H9 (cell line): Measurements from ENCODE around the gene LPCAT1. TPM values are rescaled to one million over a fixed set of nuclear protein-coding genes. Genes with fewer than 3 reads are reported as not detected.

ENCODE experiments used
- DNase-seq: peaks from one replicate; pipeline ENCODE4 v3.0.0-alpha.2; 2017
- H2AFZ ChIP-seq: one replicate; pipeline ENCODE4 v1.6.1; 2013; ENCODE audit warnings: mild to moderate bottlenecking, low read length, control low read depth, moderate library complexity
- H2AK5ac ChIP-seq: 2 replicates; pipeline ENCODE4 v1.6.1; 2013; ENCODE audit warnings: low read length, control low read depth, mixed read lengths; ENCODE audit not compliant: insufficient read length
- H2BK120ac ChIP-seq: one replicate; pipeline ENCODE4 v1.6.1; 2013; ENCODE audit warnings: low read depth, mild to moderate bottlenecking, low read length, control low read depth, inconsistent platforms; ENCODE audit not compliant: poor library complexity, severe bottlenecking
- H2BK12ac ChIP-seq: 2 replicates; pipeline ENCODE4 v1.6.1; 2013; ENCODE audit warnings: low read length, control low read depth, mixed read lengths, low read depth; ENCODE audit not compliant: insufficient read length
- H2BK15ac ChIP-seq: 2 replicates; pipeline ENCODE4 v1.6.1; 2013; ENCODE audit warnings: low read depth, low read length, control low read depth
- H2BK20ac ChIP-seq: one replicate; pipeline ENCODE4 v1.6.1; 2013; ENCODE audit warnings: low read depth, mild to moderate bottlenecking, low read length, control low read depth, inconsistent platforms; ENCODE audit not compliant: poor library complexity, severe bottlenecking
- H2BK5ac ChIP-seq: 2 replicates; pipeline ENCODE4 v1.6.1; 2013; ENCODE audit warnings: low read length, control low read depth, mixed read lengths; ENCODE audit not compliant: insufficient read length
- H3K14ac ChIP-seq: 2 replicates; pipeline ENCODE4 v1.6.1; 2013; ENCODE audit warnings: low read length, control low read depth; ENCODE audit not compliant: insufficient read depth
- H3K18ac ChIP-seq: 2 replicates; pipeline ENCODE4 v1.6.1; 2013; ENCODE audit warnings: low read depth, mild to moderate bottlenecking, mixed read lengths, low read length, control low read depth; ENCODE audit not compliant: insufficient read length
- H3K23ac ChIP-seq: 2 replicates; pipeline ENCODE4 v1.6.1; 2013; ENCODE audit warnings: low read length, control low read depth, mixed read lengths, low read depth; ENCODE audit not compliant: insufficient read length
- H3K23me2 ChIP-seq: 2 replicates; pipeline ENCODE4 v1.6.1; 2013; ENCODE audit warnings: low read depth, mild to moderate bottlenecking, mixed read lengths, low read length, control low read depth; ENCODE audit not compliant: insufficient read length, poor library complexity, severe bottlenecking
- H3K27ac ChIP-seq: 2 replicates; pipeline ENCODE4 v1.5.1; 2013; ENCODE audit warnings: low read length, control low read depth, mixed read lengths, low read depth; ENCODE audit not compliant: insufficient read length
- H3K27me3 ChIP-seq: 2 replicates; pipeline ENCODE4 v1.6.1; 2013; ENCODE audit warnings: low read length, control low read depth, inconsistent platforms; ENCODE audit not compliant: insufficient read depth
- H3K4ac ChIP-seq: 2 replicates; pipeline ENCODE4 v1.6.1; 2013; ENCODE audit warnings: low read depth, mild to moderate bottlenecking, control low read depth, inconsistent platforms, low read length, moderate library complexity
- H3K4me1 ChIP-seq: 2 replicates; pipeline ENCODE4 v1.6.1; 2013; ENCODE audit warnings: low read length, control low read depth, inconsistent platforms; ENCODE audit not compliant: insufficient read depth
- H3K4me2 ChIP-seq: 2 replicates; pipeline ENCODE4 v1.6.1; 2013; ENCODE audit warnings: low read length, control low read depth, mixed read lengths; ENCODE audit not compliant: insufficient read length, insufficient read depth
- H3K56ac ChIP-seq: 2 replicates; pipeline ENCODE4 v1.6.1; 2013; ENCODE audit warnings: low read depth, mild to moderate bottlenecking, mixed read lengths, low read length, control low read depth; ENCODE audit not compliant: insufficient read length
- H3K79me1 ChIP-seq: 2 replicates; pipeline ENCODE4 v1.6.1; 2013; ENCODE audit warnings: low read depth, mild to moderate bottlenecking, moderate library complexity, low read length, control low read depth, inconsistent platforms; ENCODE audit not compliant: insufficient read depth, poor library complexity, severe bottlenecking
- H3K79me2 ChIP-seq: 2 replicates; pipeline ENCODE4 v1.6.1; 2013; ENCODE audit warnings: low read length, control low read depth, inconsistent platforms; ENCODE audit not compliant: insufficient read depth
- H3K9ac ChIP-seq: 2 replicates; pipeline ENCODE4 v1.6.1; 2013; ENCODE audit warnings: low read length, control low read depth, mixed read lengths; ENCODE audit not compliant: insufficient read length; ENCODE audit errors: extremely low read depth
- H3K9me3 ChIP-seq: one replicate; pipeline ENCODE4 v1.6.1; 2013; ENCODE audit warnings: low read depth, low read length, inconsistent platforms; ENCODE audit not compliant: control insufficient read depth
- H3T11ph ChIP-seq: one replicate; pipeline ENCODE4 v1.6.1; 2013; ENCODE audit warnings: mild to moderate bottlenecking, low read length, control low read depth, inconsistent platforms
- H4K20me1 ChIP-seq: one replicate; pipeline ENCODE4 v1.6.1; 2013; ENCODE audit not compliant: control insufficient read depth, insufficient read length, insufficient read depth
- H4K5ac ChIP-seq: 2 replicates; pipeline ENCODE4 v1.6.1; 2013; ENCODE audit warnings: low read depth, mild to moderate bottlenecking, mixed read lengths, low read length, control low read depth; ENCODE audit not compliant: insufficient read length
- H4K8ac ChIP-seq: replicated peaks from 2 replicates; pipeline ENCODE4 v1.6.1; 2013; ENCODE audit warnings: low read length, control low read depth, mixed read lengths, low read depth; ENCODE audit not compliant: insufficient read length
- H4K91ac ChIP-seq: 2 replicates; pipeline ENCODE4 v1.6.1; 2013; ENCODE audit warnings: low read depth, mild to moderate bottlenecking, moderate library complexity, mixed read lengths, low read length, control low read depth; ENCODE audit not compliant: insufficient read length
- H3K27ac Mint-ChIP-seq, 3 experiments: 2 replicates in 2 of 3; 3 replicates in 1 of 3; pipeline ENCODE4 v1.8.0; 2020 to 2021; ENCODE audit warnings: mixed read lengths in 3 of 3, mild to moderate bottlenecking in 1 of 3, moderate library complexity in 1 of 3
- H3K27me3 Mint-ChIP-seq: 2 replicates; pipeline ENCODE4 v1.8.0; 2021; ENCODE audit warnings: low read depth, mild to moderate bottlenecking, moderate library complexity, mixed read lengths
- H3K36me3 Mint-ChIP-seq, 3 experiments: 2 replicates in 2 of 3; 3 replicates in 1 of 3; pipeline ENCODE4 v1.8.0; 2020 to 2021; ENCODE audit warnings: low read depth in 3 of 3, mixed read lengths in 3 of 3; ENCODE audit not compliant: insufficient read depth in 1 of 3
- H3K4me1 Mint-ChIP-seq, 2 experiments: 2 replicates each; pipeline ENCODE4 v1.8.0; 2020; ENCODE audit warnings: mixed read lengths in 2 of 2
- H3K4me3 Mint-ChIP-seq, 2 experiments: 2 replicates in 1 of 2; 3 replicates in 1 of 2; pipeline ENCODE4 v1.8.0; 2020 to 2021; ENCODE audit warnings: mild to moderate bottlenecking in 2 of 2, mixed read lengths in 2 of 2, moderate library complexity in 1 of 2
- H3K9me3 Mint-ChIP-seq, 2 experiments: 2 replicates in 1 of 2; 3 replicates in 1 of 2; pipeline ENCODE4 v1.8.0; 2020; ENCODE audit warnings: mild to moderate bottlenecking in 2 of 2, mixed read lengths in 2 of 2, moderate library complexity in 1 of 2
- WGBS: extraction: QIAGEN DNeasy Blood & Tissue Kit; methylation state at CpG from one replicate; pipeline ENCODE4 v1.1.7; 2013; ENCODE audit warnings: missing lambda C conversion rate, low lambda C conversion rate, mixed read lengths; ENCODE audit not compliant: insufficient read length; ENCODE audit errors: extremely low coverage; 5-methylcytosine and 5-hydroxymethylcytosine counted together
- total RNA-seq: library from RNA; stranded (reverse); gene quantifications from 2 replicates; pipeline ENCODE4 v1.2.1, GENCODE V29; 2021
- TF ChIP-seq, protein P1 (sequence below): fragments of 200-600 bp; sonication (generic); conservative IDR thresholded peaks from 3 replicates; pipeline ENCODE4 v1.8.0; 2021; ENCODE audit warnings: antibody characterized with exemption, mild to moderate bottlenecking

Gene LPCAT1
- total RNA-seq, 1 experiment from 2014 or later, result 231 TPM

GRCh38 chr5:1476967-1477310, 46.8 kb downstream of the LPCAT1 start:
- Histone ChIP-seq H2BK15ac (no peak overlapping the region), H3K4ac (no peak overlapping the region), H3K79me2 (no peaks in the 10 kb centered on the region), H4K91ac (no peak overlapping the region), H3K4me1 (no peaks in the 10 kb centered on the region), H3K79me1 (no peaks in the 10 kb centered on the region), H3K23ac (no peak overlapping the region), H3K18ac (no peak overlapping the region), H3T11ph (no peak overlapping the region), H2BK120ac (no peak overlapping the region), H2AFZ (no peak overlapping the region), H2BK20ac (no peak overlapping the region), H2BK5ac (no peak overlapping the region), H2AK5ac (no peak overlapping the region), H3K9ac (no peak overlapping the region), H3K14ac (no peak overlapping the region), H3K56ac (no peak overlapping the region), H3K9me3 (no peaks in the 10 kb centered on the region), H2BK12ac (no peak overlapping the region), H3K27me3 (no peaks in the 10 kb centered on the region), H4K20me1 (peaks cover 2% of the 10 kb centered on the region), H4K5ac (no peak overlapping the region), H3K27ac (no peak overlapping the region), H3K4me2 (no peak overlapping the region), H4K8ac (no peak overlapping the region), H3K23me2 (no peaks in the 10 kb centered on the region)
- H3K36me3 Mint-ChIP-seq, result peaks cover 43 to 88% (median 77%) of the 10 kb centered on the region in 3 experiments; a peak in 6 of 7 replicates
- H3K27ac Mint-ChIP-seq, result peak overlapping the region in 2 of 3 experiments; percentile 17 to 65; a peak in 2 of 7 replicates
- H3K9me3 Mint-ChIP-seq, result no peaks in the 10 kb centered on the region
- H3K4me1 Mint-ChIP-seq, result peaks cover 6 to 9% of the 10 kb centered on the region in 2 experiments
- no peak for DNase-seq
- H3K4me3 Mint-ChIP-seq, result no peak overlapping the region; a peak in 1 of 5 replicates
- H3K27me3 Mint-ChIP-seq, result no peaks in the 10 kb centered on the region
- TF ChIP-seq, protein P1, sequence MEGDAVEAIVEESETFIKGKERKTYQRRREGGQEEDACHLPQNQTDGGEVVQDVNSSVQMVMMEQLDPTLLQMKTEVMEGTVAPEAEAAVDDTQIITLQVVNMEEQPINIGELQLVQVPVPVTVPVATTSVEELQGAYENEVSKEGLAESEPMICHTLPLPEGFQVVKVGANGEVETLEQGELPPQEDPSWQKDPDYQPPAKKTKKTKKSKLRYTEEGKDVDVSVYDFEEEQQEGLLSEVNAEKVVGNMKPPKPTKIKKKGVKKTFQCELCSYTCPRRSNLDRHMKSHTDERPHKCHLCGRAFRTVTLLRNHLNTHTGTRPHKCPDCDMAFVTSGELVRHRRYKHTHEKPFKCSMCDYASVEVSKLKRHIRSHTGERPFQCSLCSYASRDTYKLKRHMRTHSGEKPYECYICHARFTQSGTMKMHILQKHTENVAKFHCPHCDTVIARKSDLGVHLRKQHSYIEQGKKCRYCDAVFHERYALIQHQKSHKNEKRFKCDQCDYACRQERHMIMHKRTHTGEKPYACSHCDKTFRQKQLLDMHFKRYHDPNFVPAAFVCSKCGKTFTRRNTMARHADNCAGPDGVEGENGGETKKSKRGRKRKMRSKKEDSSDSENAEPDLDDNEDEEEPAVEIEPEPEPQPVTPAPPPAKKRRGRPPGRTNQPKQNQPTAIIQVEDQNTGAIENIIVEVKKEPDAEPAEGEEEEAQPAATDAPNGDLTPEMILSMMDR, result no peak
- WGBS, result no CpG with 5 or more reads among the region's 11 CpGs
